ENCODE data around the gene CTDSPL. TPM values are rescaled to one million over a fixed set of nuclear protein-coding genes. Genes with fewer than 3 reads are reported as not detected.

The CTDSPL gene
- total RNA-seq, 2 donors from 2014 or later, result 27.8 to 30.7 TPM

DNA sequence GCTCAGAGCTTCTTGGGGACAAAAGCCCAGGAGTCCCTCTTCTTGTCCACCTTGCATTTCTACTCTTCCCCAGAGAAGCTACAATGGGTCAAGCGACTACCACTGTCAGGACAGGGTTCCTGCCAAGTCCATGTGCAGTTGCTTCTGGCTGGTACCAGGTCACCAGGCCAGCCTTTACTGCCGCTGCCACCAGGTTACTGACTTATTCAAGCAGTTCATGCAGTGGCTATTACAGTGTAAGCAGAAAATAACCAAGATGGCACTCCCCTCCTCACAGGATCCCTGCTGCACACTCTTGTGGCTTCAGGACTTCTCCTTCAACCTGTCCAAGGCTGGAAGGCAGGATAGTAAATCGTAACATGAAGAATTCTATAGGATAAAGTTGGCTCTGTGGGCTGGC is 42.1 kb downstream of the CTDSPL start:
- no peak overlapping the region for H3K4me3 Mint-ChIP-seq
- no peak overlapping the region for H3K27ac Mint-ChIP-seq
- H3K36me3 Mint-ChIP-seq (ENCODE audit: low read depth), result no peaks in the 10 kb centered on the region
- TF ChIP-seq, protein P1, sequence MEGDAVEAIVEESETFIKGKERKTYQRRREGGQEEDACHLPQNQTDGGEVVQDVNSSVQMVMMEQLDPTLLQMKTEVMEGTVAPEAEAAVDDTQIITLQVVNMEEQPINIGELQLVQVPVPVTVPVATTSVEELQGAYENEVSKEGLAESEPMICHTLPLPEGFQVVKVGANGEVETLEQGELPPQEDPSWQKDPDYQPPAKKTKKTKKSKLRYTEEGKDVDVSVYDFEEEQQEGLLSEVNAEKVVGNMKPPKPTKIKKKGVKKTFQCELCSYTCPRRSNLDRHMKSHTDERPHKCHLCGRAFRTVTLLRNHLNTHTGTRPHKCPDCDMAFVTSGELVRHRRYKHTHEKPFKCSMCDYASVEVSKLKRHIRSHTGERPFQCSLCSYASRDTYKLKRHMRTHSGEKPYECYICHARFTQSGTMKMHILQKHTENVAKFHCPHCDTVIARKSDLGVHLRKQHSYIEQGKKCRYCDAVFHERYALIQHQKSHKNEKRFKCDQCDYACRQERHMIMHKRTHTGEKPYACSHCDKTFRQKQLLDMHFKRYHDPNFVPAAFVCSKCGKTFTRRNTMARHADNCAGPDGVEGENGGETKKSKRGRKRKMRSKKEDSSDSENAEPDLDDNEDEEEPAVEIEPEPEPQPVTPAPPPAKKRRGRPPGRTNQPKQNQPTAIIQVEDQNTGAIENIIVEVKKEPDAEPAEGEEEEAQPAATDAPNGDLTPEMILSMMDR (conservative IDR thresholded peaks at IDR 0.05), result no peak
- no peaks in the 10 kb centered on the region for H3K9me3 Mint-ChIP-seq
- peaks cover 16% of the 10 kb centered on the region for H3K4me1 Mint-ChIP-seq
- no peak overlapping the region for H3K4me3 ChIP-seq (ENCODE audit: low read length)
- no peaks in the 10 kb centered on the region for H3K27me3 ChIP-seq (ENCODE audit: control insufficient read depth, insufficient read depth, low read length, poor library complexity, severe bottlenecking)
- H3K4me1 ChIP-seq (ENCODE audit: control insufficient read depth, insufficient read depth, low read length), result peaks cover 14% of the 10 kb centered on the region
- WGBS, 2 experiments (ENCODE audit: insufficient coverage in 1 of 2, insufficient read length in 1 of 2), result 93 to 95% methylated on average over 3 of the region's 3 CpGs
- H3K9me3 ChIP-seq (ENCODE audit: control insufficient read depth, low read length), result no peaks in the 10 kb centered on the region
- no peak overlapping the region for H3K27ac ChIP-seq (ENCODE audit: low read depth, low read length)
- H3K36me3 ChIP-seq (ENCODE audit: control insufficient read depth, insufficient read depth, low read length), result no peaks in the 10 kb centered on the region
- no peak overlapping the region for H3K9ac ChIP-seq (ENCODE audit: extremely low read depth, low read length, poor library complexity, severe bottlenecking)
- no peak for DNase-seq
- H3K27me3 Mint-ChIP-seq (ENCODE audit: insufficient read depth), result no peaks in the 10 kb centered on the region

DNA sequence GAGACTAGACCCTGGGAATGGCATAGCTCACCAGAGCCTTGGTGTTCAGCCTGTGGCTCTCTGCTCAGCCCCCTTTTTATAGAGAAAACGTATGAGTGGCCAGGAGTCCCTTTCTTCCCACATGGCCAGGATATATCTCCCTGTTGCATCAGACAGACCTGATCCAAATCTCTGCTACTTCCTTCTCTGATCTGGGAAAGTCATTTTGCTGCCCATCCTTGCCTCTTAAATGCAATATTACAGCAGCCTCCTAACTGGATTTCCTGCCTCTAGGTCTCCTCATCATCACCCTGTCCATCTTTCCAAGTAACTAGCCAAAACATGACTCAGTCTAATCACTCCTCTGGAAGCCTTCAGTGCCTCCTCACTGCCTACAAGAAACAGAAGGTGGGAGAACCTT is 42.9 kb downstream of the CTDSPL start:
- no peak overlapping the region for H3K9ac ChIP-seq (ENCODE audit: extremely low read depth, low read length, poor library complexity, severe bottlenecking)
- Mint-ChIP-seq H3K27ac (no peak overlapping the region), H3K9me3 (no peaks in the 10 kb centered on the region), H3K4me3 (no peak overlapping the region), H3K36me3 (ENCODE audit: low read depth) (no peaks in the 10 kb centered on the region), H3K4me1 (peaks cover 16% of the 10 kb centered on the region), H3K27me3 (ENCODE audit: insufficient read depth) (no peaks in the 10 kb centered on the region)
- WGBS, 2 experiments (ENCODE audit: insufficient coverage in 1 of 2, insufficient read length in 1 of 2), result 75 to 86% methylated on average over 1 of the region's 1 CpG
- TF ChIP-seq, protein P1 (conservative IDR thresholded peaks at IDR 0.05), result no peak
- no peaks in the 10 kb centered on the region for H3K9me3 ChIP-seq (ENCODE audit: control insufficient read depth, low read length)
- H3K36me3 ChIP-seq (ENCODE audit: control insufficient read depth, insufficient read depth, low read length), result no peaks in the 10 kb centered on the region
- H3K4me1 ChIP-seq (ENCODE audit: control insufficient read depth, insufficient read depth, low read length), result peaks cover 14% of the 10 kb centered on the region
- DNase-seq, result no peak
- H3K27ac ChIP-seq (ENCODE audit: low read depth, low read length), result peak overlapping the region; percentile 19
- no peak overlapping the region for H3K4me3 ChIP-seq (ENCODE audit: low read length)
- no peaks in the 10 kb centered on the region for H3K27me3 ChIP-seq (ENCODE audit: control insufficient read depth, insufficient read depth, low read length, poor library complexity, severe bottlenecking)

- H3K27ac Mint-ChIP-seq, result no peak overlapping the region
- H3K27ac ChIP-seq (ENCODE audit: low read depth, low read length), result no peak overlapping the region
- peaks cover 16% of the 10 kb centered on the region for H3K4me1 Mint-ChIP-seq
Measured at GRCh38 chr3:37905346-37905745, 43.7 kb downstream of the CTDSPL start.

More at GRCh38 chr3:37905346-37905745, 43.7 kb downstream of the CTDSPL start:
- Histone ChIP-seq H3K4me3 (ENCODE audit: low read length) (no peak overlapping the region), H3K27me3 (ENCODE audit: control insufficient read depth, insufficient read depth, low read length, poor library complexity, severe bottlenecking) (no peaks in the 10 kb centered on the region), H3K4me1 (ENCODE audit: control insufficient read depth, insufficient read depth, low read length) (peaks cover 14% of the 10 kb centered on the region), H3K9me3 (ENCODE audit: control insufficient read depth, low read length) (no peaks in the 10 kb centered on the region), H3K9ac (ENCODE audit: extremely low read depth, low read length, poor library complexity, severe bottlenecking) (no peak overlapping the region), H3K36me3 (ENCODE audit: control insufficient read depth, insufficient read depth, low read length) (no peaks in the 10 kb centered on the region)
- H3K9me3 Mint-ChIP-seq, result no peaks in the 10 kb centered on the region
- 64 to 67% methylated on average over 1 of the region's 1 CpG for WGBS, 2 experiments (ENCODE audit: insufficient coverage in 1 of 2, insufficient read length in 1 of 2)
- DNase-seq, result no peak
- H3K36me3 Mint-ChIP-seq (ENCODE audit: low read depth), result no peaks in the 10 kb centered on the region
- TF ChIP-seq, protein P1 (conservative IDR thresholded peaks at IDR 0.05), result no peak
- H3K4me3 Mint-ChIP-seq, result no peak overlapping the region
- no peaks in the 10 kb centered on the region for H3K27me3 Mint-ChIP-seq (ENCODE audit: insufficient read depth)

All from endodermal cell (in vitro differentiated cells).